ENCODE data around the gene ANKIB1.

DNA sequence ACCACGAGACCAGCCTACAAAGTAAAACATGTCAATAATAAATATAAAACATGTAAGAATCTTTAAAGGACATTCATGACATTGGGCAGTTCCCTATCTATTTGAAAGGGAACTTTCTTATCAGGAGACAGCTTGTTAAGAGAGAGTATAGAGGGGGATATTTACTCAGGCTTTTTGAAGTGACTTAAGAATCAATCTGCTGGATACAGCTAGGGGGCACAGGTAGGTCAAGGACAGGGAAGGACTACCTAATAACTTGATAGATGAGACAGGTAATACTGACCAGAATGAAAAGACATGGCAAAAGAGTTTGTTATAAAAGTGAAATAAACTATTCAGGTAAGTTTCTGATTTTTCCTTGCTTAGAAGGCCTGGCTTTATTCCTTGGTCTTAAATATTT, 45.0 kb upstream of the ANKIB1 start:
- TF ChIP-seq, protein P1, sequence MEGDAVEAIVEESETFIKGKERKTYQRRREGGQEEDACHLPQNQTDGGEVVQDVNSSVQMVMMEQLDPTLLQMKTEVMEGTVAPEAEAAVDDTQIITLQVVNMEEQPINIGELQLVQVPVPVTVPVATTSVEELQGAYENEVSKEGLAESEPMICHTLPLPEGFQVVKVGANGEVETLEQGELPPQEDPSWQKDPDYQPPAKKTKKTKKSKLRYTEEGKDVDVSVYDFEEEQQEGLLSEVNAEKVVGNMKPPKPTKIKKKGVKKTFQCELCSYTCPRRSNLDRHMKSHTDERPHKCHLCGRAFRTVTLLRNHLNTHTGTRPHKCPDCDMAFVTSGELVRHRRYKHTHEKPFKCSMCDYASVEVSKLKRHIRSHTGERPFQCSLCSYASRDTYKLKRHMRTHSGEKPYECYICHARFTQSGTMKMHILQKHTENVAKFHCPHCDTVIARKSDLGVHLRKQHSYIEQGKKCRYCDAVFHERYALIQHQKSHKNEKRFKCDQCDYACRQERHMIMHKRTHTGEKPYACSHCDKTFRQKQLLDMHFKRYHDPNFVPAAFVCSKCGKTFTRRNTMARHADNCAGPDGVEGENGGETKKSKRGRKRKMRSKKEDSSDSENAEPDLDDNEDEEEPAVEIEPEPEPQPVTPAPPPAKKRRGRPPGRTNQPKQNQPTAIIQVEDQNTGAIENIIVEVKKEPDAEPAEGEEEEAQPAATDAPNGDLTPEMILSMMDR (IDR thresholded peaks at IDR 0.05) = no peak
- TF ChIP-seq POLR2A (IDR thresholded peaks at IDR 0.05) = no peak

Data from tibial nerve (tissue), 3 donors.